ENCODE measurements around the gene MTO1.

Gene MTO1, protein sequence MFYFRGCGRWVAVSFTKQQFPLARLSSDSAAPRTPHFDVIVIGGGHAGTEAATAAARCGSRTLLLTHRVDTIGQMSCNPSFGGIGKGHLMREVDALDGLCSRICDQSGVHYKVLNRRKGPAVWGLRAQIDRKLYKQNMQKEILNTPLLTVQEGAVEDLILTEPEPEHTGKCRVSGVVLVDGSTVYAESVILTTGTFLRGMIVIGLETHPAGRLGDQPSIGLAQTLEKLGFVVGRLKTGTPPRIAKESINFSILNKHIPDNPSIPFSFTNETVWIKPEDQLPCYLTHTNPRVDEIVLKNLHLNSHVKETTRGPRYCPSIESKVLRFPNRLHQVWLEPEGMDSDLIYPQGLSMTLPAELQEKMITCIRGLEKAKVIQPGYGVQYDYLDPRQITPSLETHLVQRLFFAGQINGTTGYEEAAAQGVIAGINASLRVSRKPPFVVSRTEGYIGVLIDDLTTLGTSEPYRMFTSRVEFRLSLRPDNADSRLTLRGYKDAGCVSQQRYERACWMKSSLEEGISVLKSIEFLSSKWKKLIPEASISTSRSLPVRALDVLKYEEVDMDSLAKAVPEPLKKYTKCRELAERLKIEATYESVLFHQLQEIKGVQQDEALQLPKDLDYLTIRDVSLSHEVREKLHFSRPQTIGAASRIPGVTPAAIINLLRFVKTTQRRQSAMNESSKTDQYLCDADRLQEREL

DNA sequence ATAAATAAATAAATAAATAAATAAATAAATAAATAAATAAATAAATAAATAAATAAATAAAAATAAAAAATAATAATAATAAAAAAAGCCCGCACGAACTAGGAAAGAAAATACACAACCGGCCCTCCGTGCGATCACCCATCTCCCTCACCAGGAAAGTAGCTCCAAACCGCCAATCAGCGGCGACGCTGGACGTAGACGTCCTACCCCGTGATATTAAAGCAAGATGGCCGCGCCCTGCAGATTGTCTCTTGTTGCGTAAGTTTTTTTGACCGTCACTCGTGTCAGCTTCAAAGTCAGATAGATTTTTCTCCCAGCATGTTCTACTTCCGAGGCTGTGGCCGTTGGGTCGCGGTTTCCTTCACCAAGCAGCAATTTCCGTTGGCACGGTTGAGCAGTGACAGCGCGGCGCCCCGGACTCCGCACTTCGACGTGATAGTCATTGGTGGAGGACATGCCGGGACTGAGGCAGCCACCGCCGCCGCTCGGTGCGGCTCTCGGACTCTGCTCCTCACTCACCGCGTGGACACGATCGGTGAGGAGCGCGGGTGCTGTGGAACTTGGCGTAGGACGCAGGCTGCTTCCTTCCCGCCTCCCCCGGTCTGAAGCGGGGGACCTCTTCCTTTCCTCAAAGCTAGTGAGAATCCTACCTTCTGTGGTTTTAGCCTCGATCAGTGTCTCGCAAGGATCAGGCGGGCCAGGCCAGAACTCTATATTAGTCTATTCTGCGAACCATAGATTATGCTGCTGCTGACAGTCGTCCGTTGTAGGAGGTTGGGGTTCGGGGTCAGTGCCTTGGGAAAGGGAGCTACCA lies at the start of gene MTO1:
TSS of gene MTO1 (plus strand) at position 201 of the 814 bp plus-strand sequence. CDS start at position 319, 118 bp downstream.
- DNase-seq (ENCODE audit: low spot score): peak; percentile 86

DNA sequence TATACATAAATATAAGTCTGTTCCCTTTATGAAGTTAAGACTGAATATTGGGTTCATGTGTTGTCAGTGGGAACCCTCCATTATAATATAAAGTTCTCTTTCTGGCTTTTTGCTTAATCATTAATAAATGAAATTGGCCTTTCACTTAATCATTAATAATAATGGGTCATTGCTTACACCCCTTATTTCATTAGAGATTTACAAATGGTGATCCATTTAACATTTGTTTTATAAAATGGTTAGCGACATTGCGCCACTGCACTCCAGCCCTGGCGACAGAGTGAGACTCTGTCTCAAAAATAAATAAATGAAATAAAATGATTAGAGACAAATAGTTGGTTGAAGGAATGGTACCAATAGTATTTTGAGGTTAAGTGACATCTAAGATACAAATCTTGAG lies 48.4 kb upstream of the MTO1 start:
- DNase-seq (ENCODE audit: low spot score): no peak

DNA sequence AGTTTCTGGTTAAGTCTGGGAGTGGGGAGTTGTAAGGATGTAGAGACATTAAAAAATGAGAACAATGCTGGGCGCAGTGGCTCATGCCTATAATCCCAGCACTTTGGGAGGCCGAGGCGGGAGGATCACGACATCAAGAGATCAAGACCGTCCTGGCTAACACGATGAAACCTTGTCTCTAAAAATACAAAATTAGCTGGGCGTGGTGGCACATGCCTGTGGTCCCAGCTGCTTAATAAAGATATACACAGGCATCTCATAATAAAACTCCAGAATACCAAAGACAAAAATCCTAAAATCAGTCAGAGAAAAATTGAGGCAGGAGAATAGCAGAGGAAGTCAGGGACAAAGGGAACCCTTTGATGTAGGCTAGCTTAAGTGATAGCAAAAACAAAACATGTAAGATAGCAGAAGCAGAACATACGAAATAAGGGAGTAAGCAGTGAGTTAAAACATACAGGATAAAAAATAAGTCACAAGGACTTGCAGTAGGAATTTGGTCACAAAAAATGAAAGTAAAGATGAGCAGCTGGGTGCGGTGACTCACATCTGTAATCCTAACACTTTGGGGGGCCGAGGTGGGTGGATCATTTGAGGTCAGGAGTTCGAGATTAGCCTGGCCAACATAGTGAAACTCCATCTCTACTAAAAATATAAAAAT lies 43.3 kb upstream of the MTO1 start:
- DNase-seq (ENCODE audit: low spot score): no peak

DNA sequence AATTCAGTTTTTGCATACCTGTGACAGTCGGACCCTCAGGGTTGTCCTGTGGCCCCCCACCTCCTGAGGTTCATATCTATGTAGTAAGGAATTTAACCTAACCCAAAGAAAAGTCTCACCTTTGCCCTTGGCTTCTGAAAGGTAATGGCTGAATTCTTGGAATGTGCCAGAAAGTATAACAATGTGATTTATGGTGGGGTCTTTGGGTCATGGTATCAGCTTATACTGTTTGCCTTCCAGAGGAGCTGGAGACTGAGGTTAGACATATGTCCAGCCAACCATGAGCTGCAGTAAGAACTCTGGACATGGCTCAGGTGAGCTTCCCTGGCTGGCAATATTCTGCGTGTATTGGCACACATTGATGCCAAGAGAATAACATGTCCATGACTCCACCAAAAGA lies 40.0 kb upstream of the MTO1 start:
- no peak for DNase-seq (ENCODE audit: low spot score)

DNA sequence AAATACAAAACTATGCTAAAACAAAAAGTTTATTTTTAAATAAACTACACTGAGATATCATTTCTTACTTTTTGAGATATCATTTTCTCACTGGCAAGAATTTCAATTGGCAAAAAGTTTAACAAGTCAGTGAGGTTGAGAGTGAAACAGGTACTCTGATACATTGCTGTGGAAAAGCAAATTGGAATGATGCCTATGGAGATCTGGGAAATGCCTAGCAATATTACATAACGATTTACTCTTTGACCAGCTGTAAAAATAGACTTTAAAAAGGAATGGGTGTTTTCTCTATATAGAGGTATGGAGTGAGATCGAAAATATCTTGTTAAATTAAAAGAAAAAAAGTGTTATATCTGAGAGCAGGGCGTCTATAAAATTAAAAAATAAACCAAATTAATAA lies 26.3 kb upstream of the MTO1 start:
- no peak for DNase-seq (ENCODE audit: low spot score)

DNA sequence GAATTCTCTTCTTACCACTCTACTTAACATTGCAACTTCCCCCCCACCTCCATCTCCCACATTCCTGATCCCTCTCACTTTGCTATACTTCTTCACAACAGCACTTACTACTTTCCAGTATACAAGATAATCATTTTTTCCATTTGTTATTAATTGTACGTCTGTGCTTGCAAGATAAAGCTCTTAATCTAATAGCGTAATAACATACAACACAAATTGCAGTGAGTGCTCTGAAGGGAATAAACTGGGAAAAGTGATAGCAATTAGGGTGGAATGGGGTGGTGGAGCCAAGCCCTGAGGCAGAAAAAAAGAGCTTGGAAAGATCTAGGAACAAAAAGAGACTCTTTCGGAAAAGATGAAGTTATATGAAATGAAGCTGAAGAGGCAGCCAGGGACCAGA lies 18.0 kb upstream of the MTO1 start:
- DNase-seq (ENCODE audit: low spot score): no peak

DNA sequence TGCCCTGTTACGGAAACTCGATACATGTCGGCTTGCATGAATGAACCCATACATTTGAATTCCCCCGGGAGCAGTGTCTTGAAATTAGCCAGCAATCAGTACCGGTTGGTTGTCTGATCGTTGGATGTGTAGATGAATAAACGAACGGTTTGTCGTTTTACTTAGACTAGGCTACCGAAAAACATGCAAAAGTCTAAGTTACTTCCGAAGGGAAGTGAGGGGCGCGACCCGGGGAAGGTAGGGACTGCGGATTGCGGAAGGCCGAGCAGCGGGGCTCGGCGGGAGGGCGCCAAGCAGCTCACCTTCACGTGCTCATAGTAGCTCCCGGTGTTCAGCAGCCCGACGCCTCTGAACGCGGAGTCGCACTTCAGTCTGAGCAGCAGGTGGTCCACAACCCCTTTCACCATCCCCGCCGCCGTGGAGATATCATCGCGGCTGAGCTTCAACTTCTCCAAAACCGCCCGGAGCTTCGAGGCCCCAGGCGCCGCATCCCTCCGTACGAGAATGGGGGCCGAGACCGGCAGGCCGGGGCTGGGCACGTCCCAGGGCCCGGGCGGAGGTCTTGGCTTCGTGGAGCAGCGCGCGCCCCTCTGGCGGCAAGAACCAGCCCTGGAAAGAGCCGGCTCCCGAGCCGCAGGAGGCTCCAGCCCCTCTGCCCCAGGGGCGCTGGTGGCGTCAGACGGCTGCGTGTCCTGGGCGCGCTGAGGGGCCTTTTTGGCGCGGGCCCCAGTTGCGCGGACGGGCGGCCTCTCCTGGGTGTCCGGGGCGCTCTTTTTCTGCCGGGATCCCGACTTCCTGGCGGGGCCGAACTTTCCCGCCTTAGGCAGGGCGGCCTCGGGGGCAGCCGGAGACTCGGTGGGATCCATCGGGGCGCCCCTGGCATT lies 10.1 kb upstream of the MTO1 start:
- peak; percentile 36 for DNase-seq (ENCODE audit: low spot score)

DNA sequence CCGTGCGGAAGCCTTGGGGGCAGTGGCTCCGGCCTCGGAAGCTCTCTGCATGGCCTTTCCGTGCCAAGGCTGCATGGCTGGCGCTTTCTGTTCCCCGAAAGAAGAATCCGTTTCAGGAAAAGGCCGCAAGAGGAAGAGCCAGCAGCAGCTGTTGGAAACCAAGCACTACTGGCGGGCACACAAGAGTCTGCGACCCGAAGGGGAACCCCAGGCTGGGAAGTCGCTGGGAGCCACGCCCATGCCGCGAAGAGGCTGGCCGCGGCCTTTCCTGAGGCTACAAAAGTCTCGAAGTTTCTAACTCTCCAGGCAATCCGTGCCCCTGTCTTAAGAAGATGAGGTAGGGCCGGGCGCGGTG lies 9.5 kb upstream of the MTO1 start, which contains the start of gene CGAS:
TSS of gene CGAS (minus strand) at position 191 of the 355 bp plus-strand sequence. CDS start at position 75, 116 bp downstream.
- peak; percentile 82 for DNase-seq (ENCODE audit: low spot score)

DNA sequence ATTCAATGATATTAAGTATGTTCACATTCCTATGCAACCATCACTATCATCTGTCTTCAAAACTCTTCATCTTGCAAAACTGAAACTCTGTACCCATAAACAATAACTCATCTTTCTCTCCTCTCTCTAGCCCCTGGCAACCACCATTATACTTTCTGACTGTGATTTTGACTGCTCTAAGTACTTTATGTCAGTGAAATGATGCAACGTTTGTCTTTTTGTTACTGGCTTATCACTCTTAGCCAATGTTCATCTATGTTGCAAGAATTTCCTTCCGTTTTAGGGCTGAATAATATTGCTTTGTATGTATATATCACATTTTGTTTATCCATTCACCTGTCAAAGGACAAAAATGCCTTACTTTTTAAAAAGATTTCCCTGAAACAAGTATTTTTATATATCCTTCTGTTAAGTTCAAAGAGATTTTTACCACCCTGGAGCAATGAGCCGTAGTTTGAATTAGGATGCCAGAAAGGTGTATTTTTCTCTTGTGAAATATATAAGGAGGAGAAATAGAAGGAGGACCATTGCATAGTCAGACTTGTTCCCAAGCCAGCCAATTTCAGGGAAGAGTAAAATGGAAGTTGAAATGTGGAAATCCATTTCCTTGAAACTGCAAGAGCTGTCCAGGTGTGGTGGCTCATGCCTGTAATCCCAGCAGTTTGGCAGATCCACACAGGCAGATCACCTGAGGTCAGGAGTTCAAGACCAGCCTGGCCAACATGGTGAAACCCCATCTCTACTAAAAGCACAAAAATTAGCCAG lies 5.5 kb upstream of the MTO1 start:
- DNase-seq (ENCODE audit: low spot score): no peak

DNA sequence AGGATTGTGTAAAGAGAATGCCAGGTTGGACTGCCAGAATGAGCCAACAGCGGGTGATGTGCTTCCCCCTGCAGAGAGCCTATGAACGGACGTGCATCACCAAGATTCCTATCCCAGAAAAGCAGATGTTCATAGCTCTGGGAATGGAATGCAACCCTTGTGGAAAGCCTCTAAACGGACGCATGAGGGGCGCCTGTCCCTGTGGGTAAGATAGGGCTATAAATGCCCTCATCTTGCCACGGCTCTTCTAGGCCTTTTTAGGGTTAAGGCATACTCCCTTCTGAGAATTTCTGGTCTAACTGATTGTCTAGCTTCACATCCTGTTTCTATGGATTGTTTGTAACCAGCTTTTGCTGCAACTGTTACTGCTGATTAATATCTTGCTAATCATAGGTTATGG lies 2.1 kb upstream of the MTO1 start:
- DNase-seq (ENCODE audit: low spot score): peak; percentile 25

DNA sequence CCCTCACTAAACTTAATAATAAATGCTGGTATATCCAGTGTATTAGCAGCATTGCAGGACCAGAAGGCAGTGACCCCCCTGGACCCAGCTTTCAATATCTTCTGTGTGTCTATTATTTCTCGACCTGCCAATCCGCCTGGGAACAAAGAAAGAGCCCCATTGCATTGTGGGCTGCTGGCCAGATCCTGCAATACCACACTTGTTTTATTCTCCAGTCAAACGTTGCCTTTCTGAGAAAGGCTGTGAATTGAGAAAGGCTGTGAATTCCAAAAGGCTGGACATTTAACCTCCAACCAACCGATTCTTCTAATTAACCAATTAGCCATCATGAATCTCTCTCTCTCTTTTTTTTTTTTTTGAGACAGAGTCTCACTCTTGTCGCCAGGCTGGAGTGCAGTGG lies 1.5 kb upstream of the MTO1 start:
- DNase-seq (ENCODE audit: low spot score): no peak

DNA sequence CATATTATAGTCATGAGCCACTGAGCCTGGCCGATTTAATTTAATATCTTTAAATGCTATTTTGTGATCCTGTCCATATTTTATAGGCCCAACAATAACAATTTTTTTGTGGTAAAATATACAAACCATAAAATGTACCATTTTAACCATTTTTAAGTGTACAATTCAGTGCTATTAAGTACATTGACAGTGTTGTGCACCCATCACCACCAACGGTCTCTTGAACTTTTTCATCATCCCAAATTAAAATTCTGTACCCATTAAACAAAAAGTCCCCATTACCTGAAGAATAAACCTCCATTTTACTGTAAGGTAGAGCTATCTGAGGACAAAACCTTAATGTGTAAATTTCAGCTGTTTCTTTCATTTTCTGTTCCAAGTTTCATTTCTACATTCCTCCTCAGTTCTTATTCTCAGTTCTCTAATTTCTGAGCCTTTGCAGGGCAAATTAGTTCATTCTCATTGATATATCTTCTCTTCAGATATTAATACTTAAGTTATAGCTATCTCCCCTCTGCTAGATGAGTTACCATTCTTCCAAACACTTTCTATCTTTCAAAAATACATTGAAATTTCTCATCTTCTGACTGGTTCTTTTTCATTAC lies 10.3 kb downstream of the MTO1 start:
- no peak for DNase-seq (ENCODE audit: low spot score)

DNA sequence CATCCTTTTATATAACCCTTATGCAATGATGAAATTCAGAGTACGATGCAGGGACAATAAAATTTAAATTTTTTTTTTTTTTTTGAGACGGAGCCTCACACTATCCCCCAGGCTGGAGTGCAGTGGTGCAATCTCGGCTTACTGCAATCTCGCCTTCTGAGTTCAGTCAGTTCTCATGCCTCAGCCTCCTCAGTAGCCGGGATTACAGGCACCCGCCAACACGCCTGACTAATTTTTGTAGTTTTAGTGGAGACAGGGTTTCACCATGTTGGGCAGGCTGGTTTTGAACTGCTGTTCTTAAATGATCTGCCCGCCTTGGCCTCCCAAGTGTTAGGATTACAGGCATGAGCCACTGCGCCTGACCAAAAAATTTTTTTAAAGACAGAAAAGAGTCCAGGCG lies 15.2 kb downstream of the MTO1 start:
- no peak for DNase-seq (ENCODE audit: low spot score)

DNA sequence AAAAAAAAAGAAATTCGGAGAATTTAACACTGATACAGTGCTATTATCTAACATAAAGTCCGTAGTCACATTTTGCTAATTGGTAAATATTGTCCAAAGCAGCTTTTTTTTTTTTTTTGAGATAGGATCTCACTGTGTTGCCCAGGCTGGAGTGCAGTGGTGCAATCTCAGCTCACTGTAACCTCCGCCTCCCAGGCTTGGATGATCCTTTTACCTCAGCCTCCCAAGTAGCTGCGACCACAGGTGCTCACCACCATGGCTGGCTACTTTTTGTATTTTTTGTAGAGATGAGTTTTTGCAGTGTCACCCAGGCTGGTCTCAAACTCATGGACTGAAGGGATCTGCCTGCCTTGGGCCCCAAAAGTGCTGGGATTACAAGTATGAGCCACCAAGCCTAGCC lies 15.9 kb downstream of the MTO1 start:
- DNase-seq (ENCODE audit: low spot score): no peak

DNA sequence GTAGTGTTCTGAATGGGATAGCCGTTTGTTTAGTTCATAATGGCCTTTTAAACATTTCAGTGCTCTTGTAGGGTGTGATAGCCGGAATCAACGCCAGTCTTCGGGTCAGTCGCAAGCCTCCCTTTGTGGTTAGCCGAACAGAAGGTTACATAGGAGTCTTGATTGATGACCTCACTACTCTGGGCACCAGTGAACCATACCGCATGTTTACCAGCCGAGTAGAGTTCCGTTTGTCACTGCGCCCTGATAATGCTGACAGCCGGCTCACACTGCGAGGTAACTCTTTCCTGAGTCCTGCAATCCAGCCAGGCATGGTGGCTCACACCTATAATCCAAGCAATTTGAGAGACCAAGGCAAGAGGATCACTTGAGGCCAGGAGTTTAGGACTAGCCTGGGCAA lies 20.4 kb downstream of the MTO1 start:
- DNase-seq (ENCODE audit: low spot score): no peak

DNA sequence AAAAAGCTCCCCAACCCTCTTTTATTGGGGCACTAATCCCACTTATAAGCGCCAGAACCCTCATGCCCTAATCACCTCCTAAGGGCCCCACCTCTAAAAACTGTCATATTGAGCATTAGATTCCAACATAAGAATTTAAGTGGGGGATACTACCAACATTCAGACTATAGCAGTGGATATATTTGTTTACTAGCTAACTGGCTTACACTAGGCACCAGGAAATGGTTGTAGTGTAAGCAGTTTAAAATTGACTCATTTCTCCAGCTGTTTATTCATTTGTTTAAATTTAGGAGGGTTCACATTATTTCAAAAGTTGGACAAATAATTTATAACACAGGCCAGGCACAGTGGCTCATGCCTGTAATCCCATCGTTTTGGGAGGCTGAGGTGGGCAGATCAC lies 22.9 kb downstream of the MTO1 start:
- no peak for DNase-seq (ENCODE audit: low spot score)

DNA sequence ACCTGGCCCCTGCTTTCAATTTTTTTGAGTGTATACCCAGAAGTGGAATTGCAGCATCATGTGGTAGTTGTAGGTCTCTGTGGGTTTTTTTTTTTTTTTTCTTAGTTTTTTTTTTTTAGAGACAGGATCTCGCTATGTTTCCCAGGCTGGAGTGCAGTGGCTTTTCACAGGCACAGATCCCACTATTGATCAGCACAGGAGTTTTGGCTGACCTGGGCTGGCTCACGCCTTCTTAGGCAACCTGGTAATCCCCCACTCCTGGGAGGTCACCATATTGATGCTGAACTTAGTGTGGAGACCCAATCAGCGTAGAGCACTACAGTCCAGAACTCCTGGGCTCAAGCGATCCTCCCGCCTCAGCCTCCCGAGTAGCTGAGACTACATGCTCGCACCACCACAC lies 25.9 kb downstream of the MTO1 start:
- DNase-seq (ENCODE audit: low spot score): no peak

DNA sequence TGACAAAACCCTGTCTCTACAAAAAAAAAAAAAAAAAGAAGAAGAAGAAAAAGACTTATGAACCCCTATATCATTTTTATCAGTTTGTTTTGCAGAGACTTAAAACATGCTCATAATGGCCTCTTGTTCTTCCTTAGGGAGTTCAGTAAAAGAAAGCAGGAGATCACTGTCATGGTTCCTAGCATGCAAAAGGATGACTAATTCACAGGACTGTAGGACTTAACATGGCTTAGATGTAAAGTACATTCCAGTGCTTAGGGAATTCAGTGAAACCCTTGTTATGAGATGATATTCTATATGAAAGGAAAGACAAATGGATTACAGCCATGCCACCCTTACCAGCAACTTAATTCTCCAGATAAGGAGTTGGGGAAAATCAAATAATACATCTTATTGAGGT lies 29.8 kb downstream of the MTO1 start:
- DNase-seq (ENCODE audit: low spot score): no peak

DNA sequence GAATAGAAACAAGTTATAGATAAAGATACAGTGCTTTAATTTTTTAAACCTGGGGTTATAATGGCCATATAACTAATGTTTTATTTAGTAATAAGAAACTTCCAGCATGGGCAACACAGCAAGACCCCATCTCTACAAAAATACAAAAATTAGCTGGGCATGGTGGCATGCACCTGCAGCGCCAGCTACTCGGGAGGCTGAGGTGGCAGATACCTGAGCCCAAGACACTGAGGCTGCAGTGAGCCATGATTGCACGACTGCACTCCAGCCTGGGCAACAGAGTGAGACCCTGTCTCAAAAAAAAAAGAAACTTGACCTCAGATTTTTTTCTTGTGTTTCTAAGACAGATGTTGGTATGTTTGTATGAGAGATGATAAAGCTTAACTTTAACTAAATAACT lies 36.4 kb downstream of the MTO1 start:
- DNase-seq (ENCODE audit: low spot score): no peak

Measured in CD4-positive, alpha-beta T cell treated with Interleukin-15 for 4 hours (primary cell).